HG03432 (cell line): ENCODE measurements around the gene SLC38A10.
A peak's percentile ranks its signal among the peaks of the same experiment; 100 is the strongest.

Source experiments
- ATAC-seq: cut with Tn5 transposase; IDR thresholded peaks from one replicate; pipeline ENCODE4 v1.9.1; 2021; ENCODE audit warnings: mild to moderate bottlenecking, moderate library complexity; ENCODE audit not compliant: unreplicated experiment

SLC38A10 gene

DNA sequence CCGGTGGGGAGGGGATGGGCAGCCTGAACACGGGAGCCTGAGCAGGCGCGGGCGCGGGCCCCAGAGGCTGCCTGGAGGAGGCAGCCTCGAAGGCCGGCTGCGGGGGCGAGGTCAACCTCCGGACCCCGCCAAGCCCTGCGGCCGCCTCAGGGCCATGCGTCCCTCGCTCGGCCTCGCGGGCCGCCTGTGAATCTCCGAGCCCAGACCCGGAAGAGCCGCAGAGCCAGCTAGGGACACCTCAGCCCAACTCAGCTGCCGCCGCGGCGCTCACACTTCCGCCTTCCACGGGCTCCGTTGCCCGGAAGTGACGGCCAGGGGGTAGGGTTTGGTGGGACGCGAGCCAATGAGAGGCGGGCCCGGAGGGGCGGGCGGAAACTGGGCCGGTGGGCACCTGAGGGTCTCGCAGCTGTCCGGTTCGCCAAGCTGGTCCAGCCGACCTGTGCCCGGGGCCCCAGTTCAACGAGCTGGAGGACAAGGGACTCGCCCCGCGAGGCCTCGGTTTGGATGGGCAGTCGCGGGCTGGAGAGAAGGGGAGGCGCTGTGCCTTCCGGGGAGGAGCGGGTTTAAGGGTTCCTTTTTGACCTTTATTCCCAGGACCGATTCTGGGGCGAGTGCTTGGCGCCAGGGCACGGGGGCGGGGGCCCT lies at the start of gene SLC38A10:
Gene SLC38A10, minus strand, starts transcription at position 277 of the 645 bp plus-strand sequence. CDS start 386 bp downstream, outside the sequence.
- ATAC-seq, result peak; percentile 83

DNA sequence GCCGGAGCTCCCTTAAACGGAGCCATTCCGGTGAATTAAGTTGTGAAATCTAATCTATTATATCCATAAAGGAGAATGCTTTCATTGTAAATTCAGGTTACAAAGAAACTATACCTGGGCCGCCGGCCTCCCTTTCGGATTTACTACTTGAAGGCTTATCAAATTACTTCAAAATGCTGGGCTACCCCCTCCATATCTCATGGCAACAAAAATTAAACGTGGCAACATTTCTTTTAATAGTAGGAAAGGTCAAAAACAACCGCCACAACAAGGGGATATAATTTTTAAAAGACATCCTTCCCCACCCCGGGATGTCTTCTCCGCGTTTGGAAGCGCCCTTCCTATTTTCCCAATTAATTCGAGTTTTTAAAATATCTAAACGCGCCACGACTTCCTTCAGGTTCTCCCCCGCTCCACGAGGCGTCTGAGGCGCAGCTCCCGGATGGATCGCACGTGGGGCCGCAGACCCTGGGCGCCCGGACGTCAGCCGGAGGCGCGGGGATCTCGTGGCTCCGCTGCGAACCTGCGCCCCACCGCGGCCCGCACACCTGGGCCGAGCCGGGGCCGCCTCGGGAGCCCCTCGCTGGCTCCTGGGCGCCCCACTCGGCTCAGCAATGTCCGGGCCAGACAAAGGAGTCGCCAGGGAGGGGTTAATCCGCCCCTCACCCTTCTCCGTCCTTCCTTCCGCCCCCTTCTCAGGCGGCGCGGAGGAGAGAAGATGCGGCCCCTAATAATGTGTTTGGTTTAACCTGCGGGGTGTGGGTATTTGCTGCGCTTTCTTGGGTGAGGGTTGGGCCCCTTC lies 47.4 kb upstream of the SLC38A10 start:
- no peak for ATAC-seq

DNA sequence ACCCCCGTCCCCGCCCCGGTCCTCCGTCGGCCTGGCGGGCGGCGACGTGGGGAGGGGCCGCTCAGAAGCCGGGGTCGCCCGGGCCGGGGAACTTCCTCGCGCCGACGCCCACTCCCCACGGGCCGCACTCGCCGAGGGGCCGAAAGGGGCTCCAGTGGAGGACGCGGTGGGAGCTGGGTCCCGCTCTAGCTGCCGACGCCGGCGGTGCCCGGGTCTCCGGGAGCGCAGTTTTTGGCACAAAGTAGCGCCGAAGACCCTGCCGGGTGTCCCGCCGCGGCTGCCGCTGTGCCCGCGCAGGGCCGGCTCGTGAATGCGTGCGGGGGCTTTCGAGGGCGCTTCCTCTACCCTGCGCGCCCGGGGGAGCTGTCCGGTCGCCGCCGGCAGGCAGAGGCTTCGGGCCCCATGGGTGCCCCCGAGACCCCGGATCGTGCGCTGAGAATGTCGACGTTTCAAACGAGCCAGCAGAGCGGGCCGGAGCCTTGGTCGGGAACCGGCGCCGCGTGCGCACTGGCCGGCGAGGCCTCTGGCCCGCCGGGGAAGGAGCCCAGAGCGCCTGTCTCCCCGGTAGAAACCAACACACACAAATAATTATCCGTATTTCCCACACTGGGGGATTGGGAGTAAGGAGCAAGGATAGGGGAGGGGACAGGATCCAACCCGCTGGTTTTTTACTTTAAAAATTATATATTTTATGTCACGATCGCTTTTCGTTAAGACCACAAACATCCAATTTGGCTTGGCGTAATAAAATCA lies 46.6 kb upstream of the SLC38A10 start:
- no peak for ATAC-seq

GRCh38 chr17:81340607-81341515 lies 45.8 kb upstream of the SLC38A10 start:
- no peak for ATAC-seq

DNA sequence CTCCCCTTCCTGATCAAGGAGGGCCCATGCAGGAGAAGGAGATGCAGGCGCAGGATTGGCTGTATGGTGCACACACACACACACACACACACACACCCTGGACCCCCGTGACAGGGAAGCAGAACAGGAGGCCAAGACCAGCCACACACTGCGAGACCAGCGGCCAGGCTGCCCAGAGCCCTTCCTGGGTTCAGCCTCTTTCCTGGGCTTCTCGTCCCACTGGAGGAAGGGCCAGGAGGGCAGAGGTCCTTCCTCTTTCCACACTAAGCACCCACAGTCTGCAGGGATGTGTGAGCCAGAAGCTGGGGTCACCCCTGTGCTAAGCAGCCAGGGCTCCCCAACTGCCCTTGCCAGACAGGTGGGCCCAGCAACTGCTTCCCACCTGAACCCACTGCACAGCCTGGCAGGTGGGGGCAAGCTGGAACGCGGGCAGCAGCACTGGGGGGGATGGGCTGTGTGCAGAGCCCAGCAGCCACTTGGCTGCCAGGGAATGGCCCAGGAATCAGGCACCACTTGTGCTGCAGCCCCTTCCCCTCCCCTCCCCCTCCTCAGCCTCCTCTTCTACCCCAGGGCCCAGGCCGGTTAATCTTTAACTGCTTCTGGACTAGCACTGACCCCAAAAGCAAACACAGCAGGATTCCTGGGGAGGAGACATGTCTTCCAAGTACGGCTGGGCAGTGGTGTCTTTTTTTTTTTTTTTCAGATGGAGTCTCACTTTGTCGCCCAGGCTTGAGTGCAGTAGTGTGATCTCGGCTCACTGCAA lies 44.6 kb upstream of the SLC38A10 start:
- ATAC-seq, result no peak

DNA sequence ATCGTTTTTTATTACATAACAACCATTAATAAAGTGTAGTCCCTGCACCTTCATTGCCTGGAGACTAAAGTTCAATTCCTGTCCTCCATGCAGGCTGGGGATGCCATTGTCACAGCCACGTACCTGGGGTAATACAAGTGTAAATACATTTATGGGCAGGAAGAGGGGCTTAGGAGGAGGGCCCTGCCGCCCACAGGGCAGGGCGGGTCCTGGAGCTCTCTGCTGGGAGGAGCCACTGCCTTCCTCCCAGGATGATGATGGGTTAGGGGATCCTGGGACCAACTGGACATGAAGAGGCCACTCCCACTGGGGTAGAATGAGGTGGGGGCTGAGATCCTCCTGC lies 44.1 kb upstream of the SLC38A10 start:
- ATAC-seq, result no peak

DNA sequence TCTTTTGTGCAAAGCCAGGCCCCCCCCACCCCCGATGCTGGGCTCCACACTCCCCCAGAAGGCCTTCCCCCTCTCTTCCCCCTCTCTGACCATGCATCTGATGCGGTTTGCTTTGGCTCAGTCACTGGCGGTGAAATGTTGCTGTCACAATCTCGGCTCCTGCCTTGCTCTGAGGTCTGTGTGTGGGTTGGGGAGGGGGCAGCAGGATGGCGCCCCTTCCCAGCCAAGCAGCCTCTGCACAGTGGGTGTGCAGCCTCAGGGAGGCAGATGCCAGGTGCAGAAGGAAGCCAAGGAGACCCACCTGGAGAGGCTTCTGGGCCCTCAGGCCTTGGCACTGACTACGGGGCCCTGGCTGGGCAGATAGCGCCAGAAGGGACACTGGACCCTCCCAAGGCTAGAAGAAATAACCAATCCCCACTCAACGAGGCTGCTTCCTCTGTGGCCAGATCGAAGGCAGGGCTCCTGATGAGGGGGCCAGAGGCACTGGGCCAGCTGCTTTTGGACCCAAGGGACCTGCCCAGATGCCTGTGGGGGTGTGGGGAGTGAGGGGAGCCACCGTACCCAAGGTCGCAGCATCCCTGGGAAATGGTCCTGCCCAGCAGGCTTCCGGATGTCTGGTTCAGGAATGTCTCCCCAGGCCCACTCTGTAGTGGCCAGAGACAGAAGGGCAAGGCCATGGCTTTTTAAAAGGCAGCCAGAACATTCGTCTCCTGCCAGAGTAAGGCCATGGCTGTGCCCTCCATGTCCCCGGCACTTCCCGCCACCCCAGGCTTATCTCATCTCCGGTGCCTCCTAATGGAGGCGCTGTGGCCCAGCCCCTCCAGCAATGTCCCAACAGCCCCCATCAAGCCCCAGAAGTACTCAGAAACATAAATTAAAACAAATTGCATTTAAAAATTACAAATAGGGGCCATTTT lies 43.4 kb upstream of the SLC38A10 start:
- no peak for ATAC-seq

GRCh38 chr17:81337476-81337879 lies 42.4 kb upstream of the SLC38A10 start:
- no peak for ATAC-seq

DNA sequence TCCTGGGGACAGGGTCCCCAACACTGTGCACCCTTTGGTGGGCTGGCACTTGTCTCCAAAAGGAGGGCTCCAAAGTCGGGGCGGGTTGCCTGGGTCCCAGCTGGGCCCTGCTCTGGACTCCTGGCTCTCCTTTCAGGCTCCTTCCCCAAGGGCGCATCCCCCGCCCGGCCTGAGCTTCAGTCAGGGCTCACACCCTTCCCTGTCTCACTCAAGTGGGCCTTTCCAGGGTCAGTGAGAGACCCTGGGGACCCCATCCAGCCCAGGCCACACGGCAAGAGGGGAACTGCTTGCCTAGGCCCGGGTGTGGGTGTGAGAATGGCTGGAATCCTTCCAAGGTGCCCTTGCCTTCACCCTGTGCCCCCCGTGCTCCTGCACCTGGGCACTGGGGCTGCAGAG lies 41.8 kb upstream of the SLC38A10 start:
- ATAC-seq, result no peak

- ATAC-seq, result no peak
These were observed 41.3 kb upstream of the SLC38A10 start for GRCh38 chr17:81336296-81336929.

GRCh38 chr17:81335773-81336157 lies 40.7 kb upstream of the SLC38A10 start:
- no peak for ATAC-seq

DNA sequence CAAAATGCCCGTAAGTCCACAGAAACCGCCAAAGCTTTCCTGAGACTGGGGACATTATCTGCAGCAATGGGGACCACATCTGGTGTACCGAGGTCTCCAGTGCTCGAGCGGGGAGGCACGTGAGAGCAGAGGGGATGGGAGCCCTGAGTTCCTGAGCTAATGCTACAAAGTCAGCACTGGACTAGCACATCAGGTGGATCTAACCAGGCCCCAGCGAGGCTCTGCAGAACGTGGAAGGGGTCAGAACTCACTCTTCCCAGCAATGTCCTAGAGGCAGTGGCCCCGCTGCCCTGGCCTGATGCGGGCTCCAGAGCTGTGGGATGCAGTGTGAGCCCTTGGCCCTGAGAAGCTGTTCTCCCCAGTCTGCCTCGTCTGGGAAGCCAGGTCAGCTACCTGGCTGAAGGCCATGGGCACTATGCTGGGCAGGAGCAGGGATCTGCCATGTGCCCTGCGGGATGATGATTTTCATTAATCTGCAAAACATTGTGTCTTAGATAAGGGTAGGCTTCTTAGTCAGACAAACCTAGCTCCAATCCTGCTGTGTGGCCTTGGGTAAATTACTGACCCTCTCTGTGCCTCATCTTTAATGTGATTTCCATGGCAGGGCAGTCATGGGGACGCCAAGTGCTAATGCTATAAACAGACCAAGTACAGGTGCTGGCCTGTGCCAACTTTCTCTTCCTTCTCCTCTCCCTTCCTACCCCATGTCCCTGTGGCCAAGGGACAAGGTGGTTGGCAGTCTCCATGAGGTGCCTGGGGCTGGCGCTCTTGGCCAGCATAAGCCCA lies 40.1 kb upstream of the SLC38A10 start:
- ATAC-seq, result no peak

- no peak for ATAC-seq
These were observed 39.3 kb upstream of the SLC38A10 start for GRCh38 chr17:81334391-81334901.

DNA sequence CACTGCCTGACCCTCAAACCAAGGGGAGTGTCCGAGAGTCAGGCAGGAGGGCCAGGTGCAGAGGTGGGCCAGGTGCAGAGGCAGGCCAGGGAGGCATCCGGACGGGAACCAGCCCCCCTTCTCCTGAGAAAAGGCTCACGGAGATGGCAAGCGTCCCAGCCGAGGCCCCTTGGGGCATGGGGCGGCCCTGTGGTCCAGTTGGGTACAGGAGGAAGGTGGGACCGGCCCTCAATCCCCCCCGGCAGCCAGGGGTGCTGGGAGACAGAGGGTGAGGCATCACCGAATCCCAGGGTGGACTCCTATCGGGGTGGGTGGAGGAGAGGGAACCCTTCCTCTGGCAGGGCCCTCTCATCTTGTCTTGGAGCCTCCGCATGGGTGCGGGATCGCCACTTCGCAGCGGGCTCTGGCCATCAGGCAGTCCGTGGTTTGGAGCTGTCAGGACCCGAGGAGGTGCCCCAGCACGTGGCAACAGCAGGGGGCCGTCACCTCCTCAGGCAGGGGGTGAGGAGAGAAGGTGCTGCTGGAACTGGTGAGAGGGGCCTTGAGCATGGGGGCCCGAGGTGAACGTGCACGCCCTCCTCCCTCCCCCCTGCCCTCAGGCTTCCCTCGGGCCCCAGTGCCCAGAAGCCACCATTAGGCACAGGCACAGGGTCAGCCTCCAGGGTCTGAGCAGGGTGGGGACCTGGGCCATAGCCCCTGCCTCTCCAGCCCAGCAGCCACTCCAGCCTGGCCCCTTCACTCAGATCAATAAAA lies 38.7 kb upstream of the SLC38A10 start:
- ATAC-seq, result no peak

DNA sequence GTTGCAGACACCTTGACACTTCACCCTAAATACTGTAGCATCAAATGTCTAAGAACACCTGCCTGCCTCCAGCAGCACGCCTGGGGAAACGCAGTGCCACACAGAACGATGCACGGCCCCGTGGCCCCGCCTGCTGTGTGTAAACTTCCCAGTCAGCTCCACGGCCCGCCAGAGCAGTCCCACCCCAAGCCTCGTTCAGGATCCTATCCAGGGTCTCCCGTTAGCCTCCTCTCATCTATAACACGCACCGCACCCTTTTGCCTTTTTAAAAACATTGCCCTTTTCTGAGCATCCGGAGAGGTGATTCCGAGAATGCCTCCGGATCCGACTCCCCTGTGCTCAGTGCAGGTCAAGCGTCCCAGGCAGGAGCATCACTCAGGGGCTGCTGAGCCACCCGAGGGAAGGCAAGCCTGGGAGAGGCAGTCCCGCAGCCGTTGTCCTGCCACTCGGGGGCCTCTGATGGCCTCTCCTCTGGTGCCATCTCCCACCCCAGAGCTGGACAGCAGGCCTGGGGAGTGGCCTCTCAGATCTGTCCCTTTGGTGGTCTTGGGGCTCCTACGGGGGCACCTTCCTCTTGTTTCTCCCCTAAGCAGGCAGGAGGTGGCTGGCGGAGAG lies 37.9 kb upstream of the SLC38A10 start:
- ATAC-seq, result no peak

DNA sequence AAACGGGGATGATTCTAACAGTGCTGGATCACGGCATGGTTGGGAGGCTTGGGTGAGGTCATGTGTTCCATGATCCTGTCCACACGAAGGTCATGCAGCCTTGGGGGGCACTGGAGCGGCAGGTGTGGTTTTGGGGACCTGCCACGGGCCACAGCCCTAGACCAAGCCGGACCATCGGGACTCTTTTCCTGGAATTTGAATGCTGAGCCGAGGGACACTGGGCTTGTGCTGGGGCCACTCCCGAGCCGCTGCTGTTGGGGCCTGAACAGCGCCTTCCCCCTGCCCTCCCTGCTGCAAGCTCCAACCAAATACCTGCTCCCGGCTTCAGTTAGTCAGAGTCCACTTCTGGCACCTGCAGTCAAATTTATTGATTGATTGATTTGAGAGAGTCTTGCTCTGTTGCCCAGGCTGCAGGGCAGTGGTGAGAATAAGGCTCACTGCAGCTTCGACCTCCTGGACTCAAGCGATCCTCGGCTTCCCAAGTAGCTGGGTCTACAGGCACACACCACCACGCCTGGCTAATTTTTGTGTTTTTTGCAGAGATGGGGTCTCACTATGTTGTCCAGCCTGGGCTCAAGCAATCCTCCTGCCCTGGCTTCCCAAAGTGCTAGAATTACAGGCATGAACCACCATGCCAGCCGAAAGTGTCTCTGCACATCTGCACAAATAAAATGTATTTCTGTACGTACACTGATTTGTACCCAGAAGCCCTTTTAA lies 37.2 kb upstream of the SLC38A10 start:
- no peak for ATAC-seq
